ENCODE data around the gene SPATS2L. TPM values are rescaled to one million over a fixed set of nuclear protein-coding genes. Genes with fewer than 3 reads are reported as not detected.
A peak's percentile ranks its signal among the peaks of the same experiment; 100 is the strongest.

SPATS2L gene
- total RNA-seq, 1 experiment from 2014 or later: 47.3 TPM

GRCh38 chr2:200456567-200456966, 150.1 kb downstream of the SPATS2L start:
- H3K4me2 ChIP-seq (ENCODE audit: insufficient read depth, insufficient read length, low read length): no peak overlapping the region

More at GRCh38 chr2:200456567-200456966, 150.1 kb downstream of the SPATS2L start:
- Histone ChIP-seq H4K8ac (replicated peaks; ENCODE audit: insufficient read length, low read depth, low read length) (no peak overlapping the region), H3K4me1 (ENCODE audit: insufficient read depth, low read length) (peaks cover 6% of the 10 kb centered on the region; the same call in 1 of the 2 replicates), H3K9me3 (ENCODE audit: control insufficient read depth, low read depth, low read length) (no peaks in the 10 kb centered on the region), H2AFZ (ENCODE audit: low read length) (no peak overlapping the region), H2BK12ac (ENCODE audit: insufficient read length, low read depth, low read length) (no peak overlapping the region), H3T11ph (ENCODE audit: low read length) (no peak overlapping the region), H3K14ac (ENCODE audit: insufficient read depth, low read length) (no peak overlapping the region), H4K91ac (ENCODE audit: insufficient read length, low read depth, low read length) (no peak overlapping the region), H2AK5ac (ENCODE audit: insufficient read length, low read length) (no peak overlapping the region), H2BK20ac (ENCODE audit: low read depth, low read length, poor library complexity, severe bottlenecking) (no peak overlapping the region), H4K5ac (ENCODE audit: insufficient read length, low read depth, low read length) (no peak overlapping the region), H3K27ac (ENCODE audit: insufficient read length, low read depth, low read length) (no peak overlapping the region), H3K56ac (ENCODE audit: insufficient read length, low read depth, low read length) (no peak overlapping the region), H2BK5ac (ENCODE audit: insufficient read length, low read length) (no peak overlapping the region), H3K27me3 (ENCODE audit: insufficient read depth, low read length) (no peaks in the 10 kb centered on the region), H2BK15ac (ENCODE audit: low read depth, low read length) (no peak overlapping the region), H3K9ac (ENCODE audit: extremely low read depth, insufficient read length, low read length) (no peak overlapping the region), H3K23ac (ENCODE audit: insufficient read length, low read depth, low read length) (no peak overlapping the region), H2BK120ac (ENCODE audit: low read depth, low read length, poor library complexity, severe bottlenecking) (no peak overlapping the region), H3K18ac (ENCODE audit: insufficient read length, low read depth, low read length) (no peak overlapping the region), H3K79me2 (ENCODE audit: insufficient read depth, low read length) (no peaks in the 10 kb centered on the region), H3K79me1 (ENCODE audit: insufficient read depth, low read depth, low read length, poor library complexity, severe bottlenecking) (no peaks in the 10 kb centered on the region), H4K20me1 (ENCODE audit: control insufficient read depth, insufficient read depth, insufficient read length) (no peaks in the 10 kb centered on the region), H3K23me2 (ENCODE audit: insufficient read length, low read depth, low read length, poor library complexity, severe bottlenecking) (no peaks in the 10 kb centered on the region), H3K4ac (ENCODE audit: low read depth, low read length) (no peak overlapping the region)
- DNase-seq: no peak
- Mint-ChIP-seq H3K4me1 (peaks cover 8 to 13% of the 10 kb centered on the region in 2 experiments), H3K27ac (peak overlapping the region in 2 of 3 experiments; percentile 13 to 27; a peak in 4 of 7 replicates), H3K36me3 (ENCODE audit: insufficient read depth in 1 of 3, low read depth in 3 of 3) (peaks cover 0 to 19% (median 3%) of the 10 kb centered on the region in 3 experiments; a peak in 4 of 7 replicates), H3K4me3 (no peak overlapping the region), H3K9me3 (no peaks in the 10 kb centered on the region), H3K27me3 (ENCODE audit: low read depth) (no peaks in the 10 kb centered on the region)
- TF ChIP-seq CTCF (conservative IDR thresholded peaks at IDR 0.05): no peak
- WGBS (ENCODE audit: extremely low coverage, insufficient read length, low lambda C conversion rate): no CpG with 5 or more reads among the region's 2 CpGs
